Epithelial cell of esophagus (primary cell): ENCODE data around the gene GATAD2A.

Experiments used
- DNase-seq: peaks from one replicate; pipeline ENCODE4 v3.0.0; 2010; ENCODE audit warnings: low read depth
- H3K4me3 ChIP-seq: 2 replicates; pipeline ENCODE4 v1.5.1; 2011; ENCODE audit warnings: mild to moderate bottlenecking, low read length, control low read depth
- CTCF ChIP-seq: IDR thresholded peaks from 2 replicates; pipeline ENCODE4 v1.5.1; 2011; ENCODE audit warnings: low read depth, mild to moderate bottlenecking, low read length, control low read depth, inconsistent platforms; ENCODE audit not compliant: insufficient read depth; ENCODE audit errors: missing control alignments

The GATAD2A gene

GRCh38 chr19:19406878-19407632 lies 1.6 kb downstream of the GATAD2A start:
- peak overlapping the region; percentile 71 for H3K4me3 ChIP-seq
- peak; percentile 64 for DNase-seq
- peak; percentile 60 for TF ChIP-seq CTCF

GRCh38 chr19:19407633-19407930 lies 2.1 kb downstream of the GATAD2A start:
- no peak overlapping the region for H3K4me3 ChIP-seq
- TF ChIP-seq CTCF, result no peak
- no peak for DNase-seq

DNA sequence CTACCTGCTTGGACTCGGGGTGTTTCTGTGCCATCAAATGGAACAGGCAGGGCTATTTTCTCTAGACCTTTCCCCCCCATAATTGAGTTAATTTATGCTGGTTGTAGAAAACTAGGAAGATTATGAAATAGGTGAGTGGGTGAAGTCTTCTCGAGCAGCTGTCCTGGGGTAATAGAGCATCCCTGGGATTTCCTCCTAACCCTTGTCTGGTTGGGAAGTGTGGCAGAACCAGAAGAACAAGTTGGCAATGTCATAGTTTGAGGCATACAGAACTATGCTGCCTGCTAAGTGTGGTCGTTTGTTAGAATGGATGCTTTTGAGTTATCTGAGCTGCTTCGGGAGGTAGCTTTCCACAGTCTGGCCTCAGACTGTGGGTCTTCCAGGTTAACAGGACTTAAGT lies 3.7 kb downstream of the GATAD2A start:
- no peak for TF ChIP-seq CTCF
- DNase-seq, result peak; percentile 87
- H3K4me3 ChIP-seq, result no peak overlapping the region

- no peak for TF ChIP-seq CTCF
- H3K4me3 ChIP-seq, result no peak overlapping the region
- DNase-seq, result no peak
Observed at GRCh38 chr19:19409631-19410030, 4.2 kb downstream of the GATAD2A start.

GRCh38 chr19:19410553-19411550 lies 5.4 kb downstream of the GATAD2A start:
- no peak for DNase-seq
- TF ChIP-seq CTCF, result no peak
- H3K4me3 ChIP-seq, result no peak overlapping the region

GRCh38 chr19:19416280-19416679 lies 10.8 kb downstream of the GATAD2A start:
- no peak for TF ChIP-seq CTCF
- no peak for DNase-seq
- H3K4me3 ChIP-seq, result no peak overlapping the region
